ENCODE data around the gene ZNF784.

GRCh38 chr19:55616395-55616875 lies 7.9 kb downstream of the ZNF784 start:
- TF ChIP-seq ZFP3 (CRISPR knock-in tag; IDR thresholded peaks at IDR 0.05) (no peak), ESRRG (CRISPR knock-in tag; IDR thresholded peaks at IDR 0.05) (no peak), ZNF70 (CRISPR knock-in tag; IDR thresholded peaks at IDR 0.05) (no peak), CREB5 (CRISPR knock-in tag; IDR thresholded peaks at IDR 0.05; ENCODE audit: low read depth) (no peak), OSR1 (CRISPR knock-in tag; IDR thresholded peaks at IDR 0.05) (no peak), ZNF8 (CRISPR knock-in tag; IDR thresholded peaks at IDR 0.05) (no peak), PATZ1 (CRISPR knock-in tag; IDR thresholded peaks at IDR 0.05; ENCODE audit: borderline replicate concordance) (no peak), ARNTL (CRISPR knock-in tag; IDR thresholded peaks at IDR 0.05; ENCODE audit: borderline replicate concordance, low read depth) (no peak), POU6F1 (CRISPR knock-in tag; IDR thresholded peaks at IDR 0.05; ENCODE audit: borderline replicate concordance, low read depth) (no peak), CSRNP3 (CRISPR knock-in tag; IDR thresholded peaks at IDR 0.05) (no peak), ZFP30 (CRISPR knock-in tag; IDR thresholded peaks at IDR 0.05) (no peak), RARB (CRISPR knock-in tag; IDR thresholded peaks at IDR 0.05) (no peak)
